Measurements from ENCODE around the gene ADGRD1.
"Not testable (repeated sequence)": the region's sequence is repeated elsewhere in the genome, so short reads cannot be mapped to it uniquely, and the experiment has no call there.

Gene ADGRD1

DNA sequence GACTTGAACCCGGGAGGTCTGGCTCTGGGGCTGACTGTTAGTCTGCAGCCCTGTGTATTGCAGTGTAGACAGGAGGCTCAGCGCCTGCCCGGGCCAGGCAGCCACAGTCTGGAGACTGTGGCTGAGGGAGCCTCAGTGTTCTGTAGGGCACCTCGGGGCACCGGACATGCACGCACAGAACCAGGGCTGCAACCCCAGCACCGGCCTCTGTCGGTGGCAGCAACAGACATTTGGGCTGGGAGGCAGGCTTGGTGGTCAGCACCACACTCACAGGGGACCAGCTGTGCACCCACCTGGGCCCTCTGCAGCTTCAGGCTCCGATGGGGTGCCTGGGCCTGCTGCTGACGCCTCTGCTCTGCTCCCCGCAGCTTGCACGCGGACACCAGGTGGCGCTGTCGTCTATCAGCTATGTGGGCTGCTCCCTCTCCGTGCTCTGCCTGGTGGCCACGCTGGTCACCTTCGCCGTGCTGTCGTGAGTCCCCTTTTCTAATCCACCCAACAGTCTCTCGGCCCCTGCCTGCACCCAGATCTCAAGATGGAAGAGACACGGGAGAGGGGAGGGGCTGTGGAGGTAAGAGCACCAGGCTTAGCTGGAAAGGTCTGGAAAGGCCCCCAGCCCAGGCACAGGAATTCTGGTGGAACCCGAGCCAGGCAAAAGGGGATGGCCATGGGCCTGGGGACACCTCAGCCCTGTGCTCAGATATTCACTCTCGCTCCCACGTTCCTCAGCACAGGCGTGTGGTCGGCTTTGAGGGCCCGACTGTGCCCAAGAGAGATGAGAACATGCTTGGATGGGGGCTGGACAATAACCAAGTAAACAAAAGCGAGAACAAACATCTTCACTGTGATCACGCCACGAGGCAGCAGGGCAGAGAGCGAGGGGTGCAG is 151.0 kb downstream of the ADGRD1 start:
- peak; percentile 83 to 93 for DNase-seq (ENCODE audit: low read depth in 2 of 2)

DNA sequence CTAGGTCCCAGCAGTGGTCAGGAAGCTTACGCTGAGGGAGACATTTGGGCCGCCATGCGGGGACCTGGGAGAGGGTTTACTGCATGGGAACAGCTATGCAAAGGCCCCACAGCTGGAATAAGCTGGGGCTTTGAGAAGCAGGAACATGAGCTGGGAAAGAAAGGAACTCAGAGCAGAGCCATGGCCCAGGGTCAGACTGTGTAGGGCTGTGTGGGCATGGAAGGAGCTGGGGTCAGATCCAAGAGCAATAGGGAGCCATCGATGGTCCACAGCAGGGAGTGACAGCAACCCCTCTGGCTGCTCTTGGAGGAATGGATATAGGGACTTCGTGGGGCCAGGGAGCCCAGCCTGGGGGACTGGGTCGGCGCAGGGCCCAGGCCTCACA is 151.6 kb downstream of the ADGRD1 start:
- no peak for DNase-seq (ENCODE audit: low read depth in 2 of 2)

DNA sequence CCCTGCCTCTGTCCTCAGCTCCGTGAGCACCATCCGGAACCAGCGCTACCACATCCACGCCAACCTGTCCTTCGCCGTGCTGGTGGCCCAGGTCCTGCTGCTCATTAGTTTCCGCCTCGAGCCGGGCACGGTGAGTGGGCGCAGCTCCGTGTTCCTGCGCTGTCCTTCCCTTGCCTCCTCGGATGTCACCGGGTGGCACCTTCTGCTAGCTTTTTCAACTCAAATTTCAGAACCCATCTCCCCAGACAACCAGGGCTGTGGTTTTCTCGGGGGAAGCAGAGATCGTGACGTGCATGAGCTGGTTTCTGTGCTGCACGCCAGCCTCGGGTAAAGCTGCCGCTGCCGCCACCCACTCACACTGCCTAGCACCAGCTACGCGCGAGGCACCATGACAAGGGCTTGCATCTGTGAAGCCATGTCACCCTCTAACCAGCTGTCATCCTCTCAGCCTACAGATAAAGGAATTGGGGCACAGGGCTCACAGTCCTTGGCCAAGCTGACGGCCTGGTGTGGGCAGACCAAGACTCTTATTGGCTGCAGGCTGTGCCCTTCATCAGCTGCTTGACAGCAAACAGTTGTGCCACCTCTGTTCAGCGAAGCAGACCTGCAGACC is 152.1 kb downstream of the ADGRD1 start:
- peak; percentile 52 to 61 for DNase-seq (ENCODE audit: low read depth in 2 of 2)

DNA sequence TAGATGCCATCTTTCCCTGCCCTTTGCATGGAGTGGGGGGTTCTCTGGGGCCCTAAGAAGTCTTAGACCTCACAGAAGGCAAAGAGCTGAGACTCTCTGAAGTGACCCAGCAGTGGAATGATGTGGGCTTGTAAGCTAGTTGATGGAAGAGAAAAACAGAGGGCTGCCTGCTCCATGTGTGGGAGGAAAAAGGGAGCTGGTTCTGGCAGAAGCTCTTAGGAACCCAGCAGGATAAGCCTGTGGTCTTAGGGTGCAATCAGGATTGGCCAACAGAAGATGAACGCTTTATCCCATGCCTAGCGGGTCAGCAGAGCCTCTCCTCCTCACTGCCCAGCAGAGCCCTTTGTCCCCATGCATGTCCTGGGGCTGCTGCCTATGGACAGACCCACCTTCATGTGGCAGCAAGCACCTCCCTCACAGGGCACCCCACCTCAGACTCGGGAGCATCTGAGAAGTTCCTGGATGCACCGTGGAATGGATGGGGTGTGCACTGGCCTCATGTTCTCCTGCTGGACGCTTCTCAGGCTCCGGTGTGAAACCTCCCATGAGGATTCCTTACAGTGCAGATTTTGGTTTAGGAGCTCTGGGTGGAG is 152.7 kb downstream of the ADGRD1 start:
- no peak for DNase-seq (ENCODE audit: low read depth in 2 of 2)

DNA sequence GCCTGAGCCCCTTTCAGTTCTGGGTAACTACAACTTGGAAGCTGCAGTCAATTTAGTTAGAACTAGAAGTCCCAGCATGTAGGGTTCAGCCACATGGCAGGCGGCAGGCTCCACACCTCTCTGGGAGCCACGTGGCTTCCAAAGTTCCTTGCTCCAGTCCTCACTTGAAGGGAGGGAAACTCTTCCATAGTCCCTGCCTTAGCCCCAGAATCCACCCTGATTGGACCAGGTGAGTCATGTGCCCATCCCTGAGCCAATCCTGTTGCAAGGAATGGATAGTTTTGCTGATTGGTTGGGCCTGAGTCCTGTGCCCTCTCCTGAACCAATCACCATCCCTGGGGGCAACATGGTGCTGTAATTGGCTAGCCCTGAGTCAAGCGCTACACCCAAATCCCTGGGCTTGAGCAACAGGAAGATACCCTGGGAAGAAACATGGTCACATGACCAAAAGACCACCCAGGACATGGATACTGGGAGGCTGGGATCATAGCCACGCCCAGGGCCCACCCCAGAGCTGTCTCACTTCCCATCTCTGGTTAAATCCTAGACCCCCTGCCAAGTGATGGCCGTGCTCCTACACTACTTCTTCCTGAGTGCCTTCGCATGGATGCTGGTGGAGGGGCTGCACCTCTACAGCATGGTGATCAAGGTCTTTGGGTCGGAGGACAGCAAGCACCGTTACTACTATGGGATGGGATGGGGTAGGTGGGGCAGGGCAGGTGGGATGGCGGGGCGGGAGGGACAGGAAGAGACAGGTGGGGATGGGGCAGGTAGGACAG is 154.7 kb downstream of the ADGRD1 start:
- no peak for DNase-seq (ENCODE audit: low read depth in 2 of 2)

DNA sequence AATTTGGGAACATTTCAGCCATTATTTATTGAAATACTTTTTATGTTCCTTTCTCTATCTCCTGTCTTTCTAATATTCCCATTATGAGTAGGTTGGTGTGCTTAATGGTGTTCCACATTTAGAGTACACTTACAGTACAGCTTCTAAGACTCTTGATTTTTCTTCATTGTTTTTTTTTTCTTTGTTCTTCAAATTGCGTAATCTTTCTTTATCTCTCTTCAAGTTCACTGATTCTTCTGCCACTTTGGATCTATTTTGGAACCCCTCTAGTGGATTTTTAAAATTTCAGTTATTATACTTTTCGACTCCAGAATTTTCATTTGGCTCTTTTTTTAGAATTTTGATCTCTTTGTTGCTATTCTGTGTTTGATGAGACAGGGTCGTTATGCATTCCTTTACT is 157.7 kb downstream of the ADGRD1 start:
- no peak for DNase-seq (ENCODE audit: low read depth in 2 of 2)

DNA sequence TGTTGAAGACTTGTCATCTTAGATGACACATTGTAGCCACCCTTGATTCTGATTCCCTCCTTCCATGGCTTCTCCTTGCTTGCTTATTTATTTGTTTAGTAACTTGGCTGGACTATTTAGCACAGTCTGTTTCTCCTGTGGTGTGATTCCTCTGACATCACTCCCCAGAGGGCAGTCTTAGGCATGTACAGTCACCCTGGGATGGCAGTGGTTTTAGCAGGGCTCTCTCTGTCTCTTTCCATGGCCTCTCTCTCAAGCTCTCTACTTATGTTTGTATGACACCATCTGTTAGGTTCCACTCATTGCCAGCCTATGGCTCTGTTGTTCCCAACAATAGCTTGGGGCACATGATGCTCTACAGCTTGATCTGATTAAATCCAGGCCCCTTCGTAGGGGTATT is 158.3 kb downstream of the ADGRD1 start:
- no peak for DNase-seq (ENCODE audit: low read depth in 2 of 2)

DNA sequence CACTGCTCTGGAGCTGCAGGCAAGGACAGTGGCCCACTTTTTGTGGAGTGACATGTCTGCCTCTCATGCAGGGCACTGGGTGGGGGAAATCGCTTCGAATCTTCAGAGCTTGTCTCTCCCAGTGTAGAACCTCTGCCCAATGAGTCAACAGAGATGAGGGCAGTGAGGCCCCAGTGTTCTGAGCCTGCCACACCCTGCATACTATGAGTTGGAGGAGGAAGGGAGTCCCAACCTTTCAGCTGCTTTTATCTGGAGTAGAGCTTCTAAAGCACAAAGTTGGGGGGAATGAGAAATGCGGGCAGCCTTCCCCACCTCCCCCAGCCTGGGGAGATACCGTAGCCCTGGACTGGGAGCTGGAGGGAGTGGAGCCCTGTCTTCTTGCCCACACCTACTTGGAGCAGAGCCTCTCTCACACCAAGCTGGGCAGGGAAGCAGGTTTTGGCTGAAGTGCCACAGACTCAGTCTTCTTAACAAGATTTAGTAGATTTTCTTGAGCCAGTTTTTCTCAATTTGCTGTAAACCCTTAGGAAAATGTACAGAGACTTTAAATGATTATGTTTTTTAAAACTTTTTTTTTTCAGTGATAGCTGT is 159.1 kb downstream of the ADGRD1 start:
- DNase-seq (ENCODE audit: low read depth in 2 of 2), result no peak

DNA sequence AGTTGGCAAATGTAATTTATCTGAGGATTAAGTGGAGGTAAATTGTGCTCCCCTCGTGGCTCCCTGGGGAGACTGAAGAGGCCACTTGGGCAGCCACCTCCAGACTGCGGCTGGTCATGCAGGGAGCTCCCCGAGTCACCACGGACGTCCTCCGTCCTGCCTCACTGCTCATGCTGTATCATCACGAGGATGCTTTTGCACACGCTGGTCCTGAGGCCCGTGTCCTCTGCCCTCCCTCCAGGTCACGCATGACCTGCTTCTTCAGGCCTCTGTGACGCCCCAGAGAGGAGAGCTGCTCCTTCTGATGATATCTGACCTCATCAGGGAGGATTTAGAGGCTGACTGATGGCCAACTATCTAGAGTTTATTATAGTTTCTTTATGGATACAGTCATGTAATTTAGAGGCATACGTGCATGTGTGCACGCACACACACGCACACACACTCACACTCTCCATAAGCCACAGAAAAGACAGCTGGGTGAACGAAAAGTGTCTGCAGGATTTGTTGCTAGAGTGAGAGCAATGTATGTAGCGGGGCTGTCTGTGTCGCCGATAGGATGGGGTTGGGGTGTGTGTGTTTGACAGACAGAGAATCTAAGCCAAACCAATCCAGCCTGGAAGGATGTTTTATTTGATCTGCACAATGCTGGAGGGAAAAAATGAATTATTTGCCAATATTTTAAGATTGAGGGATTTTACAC is 160.0 kb downstream of the ADGRD1 start:
- DNase-seq (ENCODE audit: low read depth in 2 of 2), result no peak

DNA sequence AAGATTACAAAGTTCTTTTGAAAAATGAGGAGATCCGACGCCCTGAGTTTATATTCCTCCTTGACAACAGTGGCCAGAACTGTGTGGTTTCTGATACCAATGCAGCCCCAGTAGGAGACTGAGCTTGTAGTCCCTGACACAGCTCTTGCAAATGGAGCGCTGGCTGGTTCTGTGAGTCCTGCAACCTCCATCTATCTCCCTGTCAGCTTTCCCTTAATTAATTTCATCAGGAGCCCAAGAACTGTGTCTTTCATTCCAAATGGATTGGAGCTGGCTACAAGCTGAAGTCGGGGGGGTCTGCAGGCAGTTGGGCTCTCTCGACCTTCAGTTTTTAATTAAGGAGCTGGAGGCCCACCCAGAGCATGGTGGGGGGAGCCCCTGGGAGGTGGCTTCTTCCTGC is 160.6 kb downstream of the ADGRD1 start:
- DNase-seq (ENCODE audit: low read depth in 2 of 2), result no peak

DNA sequence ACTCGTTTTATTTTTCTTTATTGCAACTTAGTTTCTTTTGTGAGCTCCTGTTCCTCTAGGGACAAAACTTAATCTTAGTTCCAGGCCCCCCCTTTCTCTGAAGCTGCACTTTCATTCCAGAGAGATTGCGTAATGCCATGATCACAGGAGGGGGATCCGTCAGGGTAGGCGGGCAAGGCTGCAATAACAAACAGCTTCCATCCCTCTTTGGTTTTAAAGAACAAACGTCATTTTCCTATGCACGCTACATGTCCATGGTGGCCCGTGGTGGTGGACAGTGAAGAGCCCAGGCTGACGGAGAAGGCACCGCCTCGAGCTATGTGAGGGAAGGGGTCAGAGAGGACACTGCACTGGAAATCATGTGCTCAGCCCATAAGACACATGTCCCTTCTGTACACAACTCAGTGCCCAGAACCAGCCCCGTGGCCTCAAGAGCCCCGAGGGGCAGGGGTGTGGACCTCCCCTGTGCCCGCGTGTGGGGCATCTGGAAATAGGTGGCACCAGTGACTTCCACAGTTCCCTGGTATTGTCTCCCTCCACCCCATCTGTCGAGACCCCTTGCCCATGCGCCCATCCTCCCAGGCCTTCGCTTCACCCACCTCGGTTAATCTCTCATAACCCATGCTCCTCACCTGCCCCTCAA is 161.4 kb downstream of the ADGRD1 start:
- no peak for DNase-seq (ENCODE audit: low read depth in 2 of 2)

DNA sequence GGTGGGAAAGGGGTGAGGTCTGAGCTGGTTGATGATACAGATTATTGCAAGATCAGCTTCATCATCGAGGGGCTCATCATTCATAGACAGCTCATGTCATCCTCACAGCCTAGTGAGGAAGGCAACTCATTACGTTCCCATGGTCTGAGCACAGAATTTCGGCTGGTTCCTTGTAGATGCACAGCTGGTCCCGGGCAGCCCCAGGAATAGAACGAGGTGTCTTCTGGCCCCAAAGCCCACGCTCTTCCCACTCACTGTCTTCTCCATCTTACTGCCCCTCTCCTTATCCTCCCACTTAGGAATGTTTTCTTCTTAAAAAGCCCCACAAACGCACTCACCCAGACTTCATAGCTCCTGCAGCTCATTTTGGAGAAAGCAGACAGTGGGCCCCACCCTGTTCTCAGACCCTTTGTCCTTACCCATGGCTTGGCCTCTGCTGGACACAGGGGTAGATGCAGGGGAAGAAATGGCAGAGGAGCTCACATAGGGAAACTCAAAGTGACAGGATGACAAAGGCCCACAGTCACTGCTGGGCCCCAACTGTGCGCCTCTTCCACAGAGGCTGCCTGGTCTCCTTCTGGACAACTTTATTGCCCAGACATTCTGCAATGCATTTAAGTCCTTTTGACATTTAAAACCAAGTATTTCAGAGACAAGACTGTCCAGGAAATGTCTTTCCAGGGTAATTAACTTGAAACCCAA is 162.2 kb downstream of the ADGRD1 start:
- DNase-seq (ENCODE audit: low read depth in 2 of 2), result no peak

DNA sequence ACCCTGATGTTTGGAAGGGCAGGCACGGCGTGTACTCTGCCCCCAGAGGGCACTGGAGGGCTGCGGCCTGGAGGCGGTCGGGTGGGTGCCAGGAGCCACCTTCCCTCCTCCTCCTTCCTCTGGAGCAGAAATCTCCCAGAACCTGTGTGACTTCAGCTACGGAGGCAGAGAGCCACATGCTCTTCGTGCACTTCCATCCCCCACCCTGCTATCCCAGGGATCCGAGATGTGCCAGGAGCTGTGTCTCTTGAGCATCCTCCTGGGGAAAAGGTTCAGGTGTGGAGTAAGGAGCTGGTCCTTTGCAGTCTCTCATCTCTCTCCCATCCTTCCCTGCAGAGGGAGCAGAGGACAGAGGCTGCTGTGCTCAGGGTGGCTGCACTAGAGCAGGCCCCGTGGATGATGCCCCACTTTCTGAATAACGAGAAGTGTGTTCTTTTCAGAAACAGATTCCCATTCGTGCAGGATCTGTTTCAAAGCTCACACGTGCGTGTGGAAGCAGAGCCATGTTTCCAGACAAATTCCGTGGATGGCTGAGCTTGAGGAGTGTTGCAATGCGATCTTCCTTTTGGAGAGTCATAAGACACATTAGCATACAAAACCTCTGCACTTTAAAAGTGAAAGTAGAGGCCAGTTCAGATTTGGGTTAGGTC is 162.9 kb downstream of the ADGRD1 start:
- DNase-seq (ENCODE audit: low read depth in 2 of 2), result no peak

DNA sequence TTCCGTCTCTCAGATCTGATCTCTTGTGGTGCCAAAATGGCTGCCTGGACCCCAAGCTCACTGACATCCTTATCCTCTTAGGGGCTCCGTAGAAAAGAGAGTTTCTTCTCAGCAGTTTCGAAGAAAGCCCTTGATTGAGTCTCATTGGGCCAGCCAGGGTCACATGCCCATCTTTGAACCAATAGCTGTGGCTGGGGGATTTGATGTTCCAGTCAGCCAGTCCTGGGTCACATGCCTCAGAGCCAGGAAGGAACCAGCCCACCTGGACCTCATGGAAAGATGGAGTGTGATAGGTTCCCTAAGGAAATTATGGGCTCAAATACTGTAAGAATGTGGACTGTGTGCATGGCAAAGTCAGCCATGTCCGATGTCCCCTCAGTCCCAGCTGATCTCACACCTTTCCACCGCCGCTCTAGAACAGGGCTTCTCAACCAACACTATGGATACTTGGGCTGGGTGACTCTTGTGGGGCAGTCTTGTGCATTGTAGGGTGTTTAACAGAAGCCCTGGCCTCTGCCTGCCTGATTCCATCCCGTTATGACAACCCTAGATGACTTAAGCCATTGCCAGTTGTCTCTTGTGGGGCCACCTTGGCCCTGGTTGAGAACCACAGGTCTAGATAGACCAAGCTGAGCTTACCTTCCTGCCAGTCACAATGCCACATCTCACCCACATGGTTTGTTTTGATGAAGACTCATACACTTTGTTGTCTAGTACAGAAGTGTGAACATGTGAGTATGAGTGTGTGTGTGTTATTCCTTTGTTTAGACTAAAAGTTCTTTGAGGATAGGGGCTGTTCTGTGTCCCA is 163.9 kb downstream of the ADGRD1 start:
- DNase-seq (ENCODE audit: low read depth in 2 of 2), result no peak

DNA sequence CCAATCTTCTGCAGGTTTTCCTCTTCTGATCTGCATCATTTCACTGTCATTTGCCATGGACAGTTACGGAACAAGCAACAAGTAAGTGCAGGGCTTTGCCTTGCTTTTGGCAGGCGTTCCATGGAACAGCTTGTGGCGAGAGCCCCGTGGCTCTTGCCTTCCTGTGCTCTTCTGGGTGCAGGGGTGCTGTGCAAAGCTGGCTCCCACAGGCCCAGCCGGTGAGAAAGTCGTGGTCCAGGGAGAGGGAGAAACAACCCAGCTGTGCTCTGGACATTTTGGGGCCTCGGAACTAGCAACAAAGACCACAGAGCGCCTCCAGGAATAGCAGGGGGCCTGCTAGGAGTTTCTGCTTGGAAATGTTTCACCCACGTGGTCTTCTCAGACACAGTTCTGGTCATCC is 164.7 kb downstream of the ADGRD1 start:
- no peak for DNase-seq (ENCODE audit: low read depth in 2 of 2)

DNA sequence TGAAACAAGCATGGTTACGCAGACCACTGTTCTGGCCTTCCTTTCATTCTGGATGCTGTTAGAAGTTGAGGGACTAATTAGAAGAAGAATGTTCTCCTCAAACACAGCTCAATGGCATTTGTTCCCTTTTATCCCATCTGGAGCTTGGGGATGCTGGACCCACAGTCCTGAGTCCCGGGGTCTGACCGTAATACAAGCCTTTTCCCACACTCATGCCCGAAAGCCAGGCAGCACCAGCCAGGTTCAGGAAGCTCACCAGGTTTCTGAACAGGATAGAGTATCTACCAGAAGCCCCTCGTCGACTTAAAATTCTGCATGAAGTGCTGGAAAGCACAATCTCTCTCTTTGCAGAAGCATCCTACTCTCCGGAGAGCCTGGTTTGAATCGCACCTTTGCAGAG is 165.6 kb downstream of the ADGRD1 start:
- not testable (repeated sequence) for DNase-seq (ENCODE audit: low read depth in 2 of 2)

DNA sequence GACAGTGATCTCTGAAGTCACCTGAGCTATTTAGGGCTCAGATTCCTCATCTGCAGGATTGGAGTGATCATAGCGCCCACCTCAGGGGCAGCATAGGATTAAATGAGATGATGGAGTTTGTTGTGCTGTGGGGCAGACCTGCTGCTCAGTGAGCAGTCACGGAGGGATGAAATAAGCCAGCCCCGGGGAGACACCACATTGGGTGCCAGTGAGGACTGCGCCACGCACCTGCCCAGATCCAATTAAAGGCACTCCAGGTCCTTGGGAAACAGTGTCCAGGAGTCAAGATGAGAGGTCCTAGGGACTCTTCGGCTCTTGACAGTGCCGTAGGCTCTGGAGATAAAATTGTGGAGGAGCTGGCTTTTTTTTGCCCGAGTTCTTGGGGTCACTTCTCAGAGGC is 166.2 kb downstream of the ADGRD1 start:
- DNase-seq (ENCODE audit: low read depth in 2 of 2), result no peak

DNA sequence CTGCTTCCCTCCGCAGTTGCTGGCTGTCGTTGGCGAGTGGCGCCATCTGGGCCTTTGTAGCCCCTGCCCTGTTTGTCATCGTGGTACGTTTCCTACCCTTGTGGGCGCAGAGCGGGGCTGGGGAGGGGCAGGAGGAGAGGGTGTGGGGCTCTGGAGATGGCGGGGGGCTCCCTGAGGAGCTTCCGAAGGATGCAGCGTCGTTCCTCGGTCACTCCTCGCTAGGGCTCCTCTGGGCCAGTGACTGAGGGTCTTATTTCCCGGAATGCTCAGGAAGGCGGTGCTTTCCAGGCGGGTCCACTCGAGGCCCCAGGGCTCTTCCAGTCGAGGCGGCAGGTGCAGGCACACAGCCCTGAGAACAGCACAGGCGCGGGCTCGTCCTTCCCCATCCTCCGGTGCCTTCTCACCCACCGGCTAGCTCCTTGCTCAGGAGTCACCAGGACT is 167.1 kb downstream of the ADGRD1 start:
- DNase-seq (ENCODE audit: low read depth in 2 of 2), result no peak

Measured in stimulated activated CD4-positive, alpha-beta T cell treated with anti-CD3 and anti-CD28 coated beads, Interleukin-4, amount 100 ng/mL, for 48 hours (primary cell).